CD4-positive, alpha-beta T cell treated with Interleukin-17A for 1 hour (primary cell): ENCODE data around the gene PAQR5.
"Not testable (repeated sequence)": the region's sequence is repeated elsewhere in the genome, so short reads cannot be mapped to it uniquely, and the experiment has no call there.

ENCODE experiments used
- DNase-seq: peaks from one replicate; pipeline ENCODE4 v3.0.0-alpha.2; 2020

Gene PAQR5

DNA sequence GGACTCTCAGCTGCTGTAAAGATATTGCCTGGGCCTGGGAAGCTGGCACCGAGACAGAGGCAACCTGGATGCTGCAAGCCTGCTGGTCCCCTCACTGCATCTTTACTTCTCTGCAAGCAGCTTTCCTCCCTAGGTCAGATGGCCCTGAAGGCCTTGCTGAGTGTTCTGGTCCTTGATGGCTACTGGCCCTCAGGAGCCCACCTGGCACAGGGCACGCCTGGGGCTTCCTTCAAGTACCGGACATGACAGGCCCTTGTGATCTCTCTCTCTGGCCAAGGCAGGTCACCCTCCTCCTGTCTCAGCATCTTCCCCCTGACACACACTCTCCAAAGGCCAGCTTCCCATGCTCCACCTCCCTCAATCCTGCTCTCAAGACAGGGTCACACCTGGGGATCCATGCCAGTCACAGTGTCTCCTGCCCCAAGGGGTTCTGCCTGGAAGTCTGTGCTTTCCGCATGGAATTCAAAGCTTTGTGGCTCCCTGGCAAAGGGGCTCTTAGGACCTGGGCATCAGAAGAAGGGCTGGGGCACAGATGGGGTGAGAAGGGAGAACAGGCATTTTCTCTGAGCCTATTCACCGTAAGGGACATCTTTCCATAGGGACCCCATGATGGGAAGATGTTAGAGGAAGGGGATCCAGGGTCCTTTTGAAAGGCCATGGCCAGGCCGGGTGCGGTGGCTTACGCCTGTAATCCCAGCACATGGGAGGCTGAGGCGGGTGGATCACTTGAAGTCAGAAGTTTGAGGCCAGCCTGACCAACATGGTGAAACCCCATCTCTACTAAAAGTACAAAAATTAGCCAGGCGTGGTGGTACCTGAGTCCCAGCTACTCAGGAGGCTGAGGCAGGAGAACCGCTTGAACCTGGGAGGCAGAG, 4.7 kb upstream of the PAQR5 start:
- no peak for DNase-seq

DNA sequence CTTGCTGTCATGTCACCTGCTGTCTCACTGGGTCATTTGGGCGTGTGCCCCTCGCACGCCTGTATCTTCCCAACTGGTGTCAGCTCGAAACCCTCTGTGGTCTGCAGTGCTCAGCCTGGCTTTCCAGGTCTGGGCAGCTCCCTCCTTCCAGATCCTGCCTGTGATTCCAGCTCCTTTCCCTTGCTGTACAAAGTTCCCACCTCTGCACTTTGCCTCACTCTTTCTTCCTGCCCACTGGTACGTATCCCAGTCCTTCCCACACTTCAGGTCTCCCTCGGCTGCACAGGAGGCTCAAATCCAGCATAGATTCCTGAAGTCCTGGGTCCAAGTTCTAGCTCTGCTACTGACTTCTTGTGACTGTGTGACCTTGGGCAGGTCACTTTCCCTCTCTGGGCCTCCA, 2.1 kb upstream of the PAQR5 start:
- DNase-seq: no peak

DNA sequence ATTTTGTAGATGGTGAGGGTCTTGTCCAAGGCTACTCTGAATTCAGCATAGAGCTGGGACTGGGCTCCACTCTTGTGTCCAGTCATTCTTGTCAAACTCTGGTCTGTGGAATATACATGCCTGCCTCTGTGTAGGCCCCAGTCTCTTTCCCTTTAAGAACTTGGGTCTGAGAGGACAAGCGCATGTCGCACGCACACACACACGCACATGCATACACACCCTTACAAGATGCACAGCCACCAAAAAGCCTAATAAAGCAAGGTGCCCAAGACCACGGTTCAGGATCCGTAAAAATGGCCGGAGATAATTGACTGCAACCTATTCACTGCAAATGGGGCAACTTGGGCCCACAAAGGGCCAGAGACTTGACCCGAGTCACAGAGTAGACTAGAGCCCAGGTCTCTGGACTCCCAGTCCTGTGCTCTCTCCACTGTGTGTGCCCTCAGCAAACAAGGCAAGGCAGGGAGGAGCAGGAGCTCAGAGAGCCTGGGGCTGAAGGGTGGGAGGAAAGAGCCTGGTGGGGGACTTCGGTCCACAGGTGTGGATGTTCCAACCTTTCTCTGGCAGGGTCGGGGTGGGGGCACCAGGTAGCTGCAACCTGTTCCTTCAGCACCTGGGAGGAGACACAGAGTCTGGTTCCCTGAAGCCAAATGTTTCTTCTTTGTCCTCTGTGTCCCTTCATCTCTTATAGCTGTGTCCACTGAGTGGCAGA, 914 bp upstream of the PAQR5 start:
- no peak for DNase-seq

DNA sequence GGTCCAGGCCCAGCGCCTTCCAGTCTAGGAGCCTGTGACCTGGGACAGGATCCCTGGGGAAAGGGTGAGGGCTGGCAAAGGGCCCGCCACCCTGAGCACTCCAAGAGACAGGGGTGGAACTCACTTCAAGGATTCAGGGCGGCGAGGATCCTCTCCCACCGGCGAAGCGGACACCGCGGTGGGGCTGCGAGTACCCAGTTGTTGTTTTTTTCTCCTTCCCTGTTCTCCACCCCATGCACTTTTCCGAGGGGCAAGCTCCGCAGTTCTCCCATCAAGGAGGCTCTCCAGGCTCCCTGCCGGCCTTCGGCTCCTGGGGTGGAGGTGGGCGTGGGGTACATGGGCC, 387 bp upstream of the PAQR5 start:
- DNase-seq: no peak

DNA sequence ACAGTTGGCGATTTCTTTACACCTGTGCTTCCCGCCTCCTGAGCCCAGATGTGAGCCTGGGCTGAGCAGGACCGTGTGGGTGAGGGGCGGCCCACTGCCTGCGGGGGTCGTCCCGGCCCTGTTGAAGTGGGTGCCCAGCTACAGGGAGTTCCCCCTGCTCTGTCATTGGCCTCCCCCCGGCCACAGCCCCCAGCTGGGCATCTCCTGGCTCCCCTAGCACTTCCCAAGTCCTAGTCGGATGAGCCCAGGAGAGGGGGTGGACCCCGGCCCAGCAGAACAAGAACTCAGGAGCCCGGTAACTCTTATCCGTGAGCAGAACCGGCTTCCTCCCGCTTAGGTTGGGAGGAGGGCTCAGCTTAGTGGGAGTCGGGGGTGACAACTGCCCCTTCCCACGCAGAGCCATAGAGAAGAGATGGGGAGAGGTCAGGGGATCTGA, 757 bp downstream of the PAQR5 start:
- DNase-seq: no peak

DNA sequence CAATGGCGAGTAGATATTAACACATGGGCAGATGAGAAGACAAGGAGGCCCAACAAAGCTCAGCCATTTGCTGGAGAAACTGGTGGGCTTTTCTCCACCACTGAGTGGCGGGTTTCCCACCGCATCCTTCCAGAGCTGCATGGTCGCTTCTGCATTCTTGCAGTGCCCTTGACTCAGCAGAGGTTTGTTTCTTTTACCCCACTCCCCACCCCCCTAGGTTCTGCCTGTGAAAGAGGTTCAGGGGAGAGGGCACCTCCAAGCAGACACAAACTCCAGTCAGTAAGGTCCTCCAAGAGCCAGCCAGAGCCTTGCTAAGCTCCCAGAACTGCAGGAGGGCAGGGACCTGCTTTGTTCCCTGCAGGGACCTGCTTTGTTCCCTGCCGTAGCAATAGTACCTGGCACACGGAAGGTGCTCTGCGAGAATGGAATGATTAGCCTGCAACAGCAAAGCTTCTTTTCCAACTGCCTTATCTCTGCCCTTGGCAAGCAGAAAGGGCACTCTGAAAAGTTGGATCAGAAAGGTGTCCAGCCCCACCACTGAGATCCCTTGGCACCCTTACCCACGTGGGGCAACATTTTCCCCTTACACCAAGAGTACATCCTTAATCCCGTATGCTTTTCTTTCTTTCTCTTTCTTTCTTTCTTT, 1.4 kb downstream of the PAQR5 start:
- no peak for DNase-seq

DNA sequence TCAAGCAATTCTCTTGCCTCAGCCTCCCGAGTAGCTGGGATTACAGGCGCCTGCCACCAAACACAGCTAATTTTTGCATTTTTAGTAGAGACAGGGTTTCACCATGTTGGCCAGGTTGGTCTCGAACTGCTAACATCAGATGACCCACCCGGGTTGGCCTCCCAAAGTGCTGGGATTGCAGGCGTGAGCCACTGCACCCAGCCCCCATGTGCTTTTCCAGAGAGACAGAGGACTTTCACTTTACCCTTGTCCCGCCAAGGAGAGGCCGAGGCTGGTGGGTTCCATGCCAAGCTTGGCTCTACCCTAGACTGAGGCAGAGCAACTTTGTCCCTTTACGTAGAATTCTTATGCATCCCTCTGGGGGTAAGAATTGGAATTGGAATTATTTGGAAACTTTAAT, 2.4 kb downstream of the PAQR5 start:
- DNase-seq: not testable (repeated sequence)

DNA sequence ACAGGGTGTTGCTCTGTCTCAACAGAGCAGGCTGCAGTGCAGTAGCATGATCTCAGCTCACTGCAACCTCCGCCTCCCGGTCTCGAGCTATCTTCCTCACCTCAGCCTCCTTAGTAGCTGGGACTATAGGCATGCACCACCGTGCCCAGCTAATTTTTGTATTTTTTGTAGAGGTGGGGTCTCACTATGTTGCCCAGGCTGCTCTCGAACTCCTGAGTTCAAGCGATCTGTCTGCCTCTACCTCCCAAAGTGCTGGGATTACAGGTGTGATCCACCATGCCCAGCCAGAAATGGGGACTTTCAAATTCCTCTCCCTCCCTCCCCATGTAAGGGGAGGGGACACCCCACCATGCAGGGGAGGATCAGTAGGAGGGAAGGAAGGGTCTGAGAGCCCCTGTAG, 3.4 kb downstream of the PAQR5 start:
- DNase-seq: not testable (repeated sequence)

DNA sequence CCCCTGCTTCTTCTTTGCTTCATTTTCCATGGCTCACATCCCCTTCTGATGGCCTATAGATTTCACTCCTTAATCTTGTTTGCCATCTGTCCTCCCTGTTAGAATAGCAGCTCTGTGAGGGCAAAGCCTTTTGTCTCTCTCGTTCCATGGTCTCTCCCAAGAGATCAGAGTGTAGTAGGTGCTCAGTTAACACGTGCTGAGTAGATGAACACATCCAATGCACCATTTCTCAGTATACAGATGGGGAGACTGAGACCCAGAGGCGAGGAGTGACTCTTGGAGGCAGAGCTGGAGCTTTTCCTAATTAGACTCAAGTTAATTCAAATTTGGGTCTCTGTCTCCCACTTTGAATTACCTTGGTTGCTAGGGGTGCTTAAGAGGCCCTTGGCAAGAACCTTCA, 4.2 kb downstream of the PAQR5 start:
- DNase-seq: no peak

DNA sequence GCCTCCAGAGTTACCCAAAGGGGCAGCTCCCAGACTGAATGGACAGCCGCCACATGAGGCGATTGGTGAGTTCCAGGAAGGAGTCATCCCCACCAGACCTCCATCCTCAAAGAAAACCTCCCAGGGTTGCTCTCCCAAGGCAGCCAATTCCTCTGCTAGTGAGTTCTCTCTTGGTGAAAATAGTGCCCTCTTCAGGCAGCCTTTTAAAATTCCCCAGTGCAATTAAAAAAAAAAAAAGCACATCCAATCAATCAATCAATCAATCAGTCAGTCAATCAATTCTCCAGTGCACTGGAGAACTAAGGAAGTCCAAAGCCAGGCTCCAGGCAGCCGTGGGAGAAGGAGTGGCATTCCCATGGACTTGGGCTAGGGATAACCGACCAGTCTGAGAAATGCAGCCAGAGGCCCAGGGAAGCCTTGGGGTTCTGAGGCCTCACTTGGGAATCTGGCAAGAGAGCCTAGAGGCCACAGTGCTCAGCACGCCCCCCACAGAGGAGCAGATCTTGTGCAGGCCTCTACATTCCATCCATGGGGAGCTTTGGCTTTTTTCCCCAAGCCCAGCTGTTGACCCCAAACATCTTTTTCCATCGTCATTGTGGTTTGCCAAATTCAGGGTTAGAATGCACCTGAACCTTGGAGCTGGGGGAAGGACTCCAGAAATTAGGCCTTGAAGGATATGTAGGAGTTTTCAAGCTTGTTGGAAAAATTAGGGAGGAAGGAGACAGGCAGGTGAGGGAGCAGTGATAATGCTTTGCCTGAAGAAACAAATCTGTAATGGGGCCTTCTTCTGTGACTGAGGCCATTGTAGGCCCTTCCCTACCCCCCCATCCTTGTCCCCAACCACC, 4.8 kb downstream of the PAQR5 start:
- no peak for DNase-seq

DNA sequence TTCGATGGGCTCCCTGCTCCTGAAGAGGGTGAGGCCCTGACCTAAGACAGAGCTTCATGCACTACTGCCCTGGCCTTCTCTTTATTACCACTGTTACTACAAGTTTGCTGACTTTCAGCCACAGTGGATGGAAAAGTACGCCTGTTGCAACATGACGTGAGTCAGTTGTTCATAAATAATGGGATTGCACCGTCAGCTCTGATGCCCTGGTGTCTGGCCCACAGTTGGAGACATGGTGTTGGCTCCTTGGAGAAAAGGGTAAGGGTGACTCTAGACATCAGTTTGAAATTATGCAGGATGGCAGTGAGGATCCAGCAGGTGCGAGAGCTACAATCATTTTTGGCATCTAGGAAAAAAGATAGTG, 5.5 kb downstream of the PAQR5 start:
- DNase-seq: no peak

DNA sequence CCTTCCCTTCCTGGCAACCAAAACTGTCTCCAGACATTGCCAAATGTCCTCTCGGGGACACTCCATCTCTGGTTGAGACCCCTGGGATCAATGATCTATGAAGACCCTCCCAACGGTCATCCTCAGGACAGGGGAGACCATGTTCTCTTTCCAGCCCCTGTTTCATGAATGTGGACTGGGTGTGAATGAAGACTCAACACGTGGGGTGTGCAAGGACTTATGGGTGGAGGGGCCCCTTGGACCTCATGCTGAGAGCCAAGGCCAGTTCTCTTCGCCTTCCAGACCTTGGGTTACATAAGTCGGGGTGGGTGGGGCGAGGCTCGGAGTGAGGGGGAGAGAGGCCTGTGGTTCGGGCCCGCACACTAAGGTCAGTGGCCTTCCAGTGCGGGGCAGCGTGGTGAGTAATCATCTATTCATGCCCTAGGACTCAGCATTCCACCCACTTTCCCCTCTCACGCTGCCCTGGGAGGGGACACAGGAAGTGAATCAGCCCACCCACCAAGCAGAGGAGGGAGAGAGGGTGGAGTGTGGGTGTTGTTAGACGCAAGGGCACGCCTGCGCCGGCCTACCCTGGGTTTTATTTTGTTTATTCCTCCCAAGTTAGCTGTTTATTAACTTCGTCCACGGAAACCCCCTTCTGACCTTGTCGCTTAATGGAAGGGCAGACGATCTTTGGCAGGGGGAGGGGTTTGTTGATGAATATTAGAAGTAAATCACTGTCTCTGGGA, 6.7 kb downstream of the PAQR5 start:
- no peak for DNase-seq

DNA sequence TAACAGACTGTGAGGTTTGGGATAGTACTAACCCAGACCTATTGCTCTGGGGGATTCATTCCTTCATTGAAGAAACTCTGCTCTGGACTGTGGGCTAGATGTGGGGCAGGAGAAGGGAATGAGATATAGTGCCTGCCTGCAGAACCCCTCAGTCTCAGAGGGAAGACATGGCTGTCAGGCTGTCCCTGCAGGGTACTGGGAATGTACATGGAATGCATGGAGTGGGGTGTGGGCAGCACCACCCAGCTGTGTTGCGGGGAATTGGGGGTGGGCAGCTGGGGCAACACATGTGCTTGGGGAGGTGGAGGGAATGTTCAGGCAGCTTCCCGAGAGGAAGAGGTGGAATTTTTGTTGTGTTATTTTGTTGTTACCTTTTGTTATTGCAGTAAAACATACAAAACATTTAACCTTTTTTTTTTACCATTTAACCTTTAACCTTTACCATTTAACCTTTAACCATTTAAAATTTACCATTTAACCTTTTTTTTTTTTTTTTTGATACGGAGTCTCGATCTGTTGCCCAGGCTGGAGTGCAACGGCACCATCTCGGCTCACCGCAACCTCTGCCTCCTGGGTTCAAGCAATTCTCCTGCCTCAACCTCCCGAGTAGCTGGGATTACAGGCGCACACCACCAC, 7.3 kb downstream of the PAQR5 start:
- DNase-seq: no peak

DNA sequence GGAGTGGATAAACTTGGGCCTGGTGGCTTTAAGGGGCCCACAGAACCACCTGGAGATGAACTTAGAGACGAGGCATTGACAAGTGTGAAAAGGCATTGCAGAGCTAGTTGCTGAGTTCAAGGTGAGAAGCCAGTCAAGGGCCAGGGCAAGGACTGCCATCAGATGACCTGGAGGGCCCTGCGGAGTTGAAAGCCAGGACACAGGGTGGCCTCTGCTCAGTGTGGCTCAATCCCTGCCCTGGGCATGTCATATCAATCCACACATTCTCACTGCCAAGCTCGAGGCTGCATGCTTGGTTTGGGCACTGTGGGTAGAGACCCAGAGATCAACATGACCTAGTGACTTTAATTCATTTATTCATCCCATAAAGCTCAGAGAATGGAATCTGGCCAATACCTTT, 9.2 kb downstream of the PAQR5 start:
- DNase-seq: no peak

DNA sequence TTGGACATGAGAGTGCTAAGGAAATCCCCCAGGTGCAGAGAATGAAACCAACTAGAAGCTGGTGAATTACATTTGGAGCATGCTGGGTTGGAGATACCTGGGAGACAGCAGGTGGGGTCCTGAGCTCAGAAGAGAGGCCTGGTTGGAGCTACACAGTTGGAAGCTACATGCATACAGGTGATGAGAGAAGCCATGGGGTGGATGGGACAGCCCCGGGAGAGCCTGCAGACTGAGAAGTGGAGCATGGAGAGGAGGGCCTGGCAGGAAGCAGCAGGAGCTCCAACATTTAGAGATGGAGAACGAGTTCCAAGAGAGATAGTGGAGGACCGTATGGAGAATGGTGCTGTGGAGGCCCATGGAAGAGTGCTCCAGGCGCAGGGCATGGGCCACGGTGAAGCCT, 10.2 kb downstream of the PAQR5 start:
- no peak for DNase-seq

DNA sequence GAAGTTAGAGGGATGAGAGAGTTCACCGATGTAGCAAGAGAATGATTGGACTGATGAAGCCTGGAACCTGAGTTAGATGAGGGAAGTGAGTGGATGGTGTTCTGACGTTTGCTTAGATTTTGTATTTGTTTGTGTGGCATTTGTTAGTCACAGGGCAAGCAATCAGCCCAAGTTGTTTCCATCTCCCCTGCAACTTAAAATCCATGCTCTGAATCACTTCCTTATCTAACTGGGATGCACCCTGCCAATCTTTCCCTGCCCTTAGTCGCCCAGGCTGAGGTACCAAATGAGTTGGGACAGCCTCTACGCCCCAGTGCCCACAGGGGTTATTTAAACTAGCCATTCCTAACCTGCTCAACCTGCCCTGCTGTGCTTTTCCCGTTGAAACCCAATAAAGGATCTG, 12.6 kb downstream of the PAQR5 start:
- no peak for DNase-seq

DNA sequence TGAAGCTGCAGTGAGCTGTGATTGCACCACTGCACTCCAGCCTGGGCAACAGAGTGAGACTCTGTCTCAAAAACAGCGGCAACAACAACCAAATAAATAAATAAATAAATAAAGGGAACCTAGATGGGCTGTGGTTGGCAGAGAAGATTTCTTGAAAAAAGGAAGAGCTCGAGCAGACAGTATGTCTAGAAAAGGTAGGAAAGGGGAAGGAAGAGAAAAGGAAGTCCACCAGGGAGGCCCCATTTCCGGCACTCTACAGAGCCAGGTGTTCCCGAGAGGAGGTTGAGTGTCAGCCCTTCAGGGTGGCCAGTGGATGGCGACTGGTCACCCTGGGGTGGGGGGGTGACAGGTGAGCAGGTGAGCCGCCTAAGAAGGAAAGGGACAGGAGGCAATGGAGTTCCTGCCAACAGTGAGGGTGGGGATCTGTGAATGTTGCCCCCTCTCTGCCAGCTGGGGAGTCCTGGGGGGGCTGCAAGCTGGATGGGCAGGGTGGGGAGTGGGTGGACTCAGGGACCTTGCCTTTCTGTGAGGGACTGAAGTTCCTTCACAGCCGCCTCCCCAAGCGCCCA, 14.8 kb downstream of the PAQR5 start:
- DNase-seq: no peak

DNA sequence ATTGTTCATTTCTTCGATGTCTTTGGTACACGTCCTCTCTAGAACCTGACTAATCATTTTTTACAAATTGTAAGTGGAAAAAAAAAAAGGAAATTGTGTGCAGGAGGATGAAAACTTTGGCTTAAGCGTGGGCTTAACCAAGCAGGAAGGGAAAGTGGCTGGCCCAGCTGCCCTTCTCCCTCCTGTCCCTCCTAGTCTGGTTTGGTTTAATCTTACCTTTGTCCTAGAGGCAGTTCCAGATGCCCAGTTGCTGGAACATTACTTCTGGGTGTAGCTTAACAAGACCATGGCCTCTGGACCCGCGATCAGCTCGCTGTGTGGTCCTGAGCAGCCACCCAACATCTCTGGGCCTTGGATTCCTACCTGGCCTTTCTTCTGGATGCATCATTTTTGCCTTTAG, 15.4 kb downstream of the PAQR5 start:
- DNase-seq: no peak

DNA sequence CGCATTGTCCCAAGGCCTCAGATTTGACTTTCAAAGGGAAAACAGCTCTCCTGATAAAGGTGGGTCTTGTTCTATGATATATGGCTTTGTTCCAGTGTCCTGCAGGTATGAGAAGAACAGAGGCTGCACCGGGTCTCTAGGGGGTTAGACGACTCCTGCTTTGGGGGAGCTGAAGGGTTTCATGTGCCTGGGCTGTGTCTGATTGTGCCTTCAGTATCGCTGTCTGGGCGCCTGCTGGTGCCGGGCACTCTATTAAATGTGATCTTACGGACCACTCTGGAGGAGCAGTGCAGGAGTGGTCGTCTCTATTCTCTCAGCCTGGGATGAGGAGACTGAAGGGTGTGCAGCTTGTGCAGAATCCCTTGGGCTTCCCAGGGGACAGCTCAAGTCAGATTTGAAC, 16.0 kb downstream of the PAQR5 start:
- DNase-seq: no peak

DNA sequence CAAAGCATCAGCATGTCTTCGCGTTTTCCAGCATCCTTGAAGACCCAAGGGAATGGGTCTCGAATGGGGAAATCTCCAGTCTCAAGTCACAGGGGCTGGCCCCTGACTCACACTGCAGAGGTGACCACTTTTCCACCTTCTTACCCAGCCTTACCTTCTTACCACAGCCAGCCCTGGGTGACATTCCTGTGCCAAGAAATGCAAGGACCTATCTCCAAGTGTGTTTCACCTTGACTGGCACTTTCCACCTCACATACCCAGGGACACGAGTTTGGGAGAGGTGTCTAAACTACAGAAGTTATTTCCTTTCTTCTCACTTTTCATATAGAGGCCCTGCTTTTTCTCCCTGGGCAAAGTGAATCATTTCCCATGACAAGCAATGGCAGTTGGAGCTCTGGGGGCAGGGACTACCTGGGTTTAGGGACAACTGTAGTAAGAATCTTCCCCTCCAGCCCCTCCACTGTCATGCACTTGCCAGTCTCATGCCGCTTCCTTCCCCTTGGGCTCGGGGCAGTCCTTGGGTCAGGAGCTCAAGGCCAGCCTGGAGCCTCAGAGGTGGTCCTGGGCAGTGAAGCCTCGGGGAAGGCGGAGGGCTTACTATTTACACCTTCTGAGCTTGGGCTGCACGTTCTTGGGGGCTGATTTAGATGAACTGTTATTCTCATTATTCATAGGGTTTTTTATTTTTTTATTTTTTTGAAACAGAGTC, 16.8 kb downstream of the PAQR5 start:
- no peak for DNase-seq

DNA sequence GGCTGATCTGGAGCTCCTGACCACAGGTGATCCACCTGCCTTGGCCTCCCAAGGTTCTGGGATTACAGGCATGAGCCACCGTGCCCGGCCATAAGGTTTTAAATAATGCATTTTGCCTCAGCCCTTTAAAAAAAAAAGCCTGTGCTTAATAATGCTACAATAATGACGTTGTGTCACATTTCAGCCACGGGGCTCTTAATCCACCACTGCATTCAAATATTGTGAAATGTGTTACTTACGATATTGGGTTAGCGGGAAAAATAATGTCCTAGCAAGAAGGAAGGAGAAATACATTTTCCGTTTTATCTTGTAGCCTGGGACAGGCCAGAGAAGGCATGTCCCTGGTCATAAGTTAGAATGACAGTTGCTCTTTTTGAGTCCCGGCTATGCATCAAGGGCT, 17.6 kb downstream of the PAQR5 start:
- DNase-seq: no peak
